GM12864 (cell line): ENCODE results near the gene MYO1C.
"Not testable (repeated sequence)": the region's sequence is repeated elsewhere in the genome, so short reads cannot be mapped to it uniquely, and the experiment has no call there.

ENCODE experiments used
- DNase-seq: peaks from one replicate; pipeline ENCODE4 v3.0.0-alpha.2; 2011; ENCODE audit warnings: low read depth
- H3K4me3 ChIP-seq: 2 replicates; pipeline ENCODE4 v1.5.1; 2011; ENCODE audit warnings: mild to moderate bottlenecking, low read depth, low read length, control low read depth
- CTCF ChIP-seq: IDR thresholded peaks from 2 replicates; pipeline ENCODE4 v1.5.1; 2011; ENCODE audit warnings: low read depth, mild to moderate bottlenecking, moderate library complexity, low read length, control low read depth, inconsistent platforms; ENCODE audit errors: missing control alignments

The MYO1C gene

GRCh38 chr17:1515640-1516387 lies 23.3 kb upstream of the MYO1C start:
- DNase-seq, result peak; percentile 78
- peak; percentile 59 for TF ChIP-seq CTCF

GRCh38 chr17:1512351-1512750 lies 19.9 kb upstream of the MYO1C start:
- no peak for DNase-seq
- no peak for TF ChIP-seq CTCF
- no peak overlapping the region for H3K4me3 ChIP-seq

More at GRCh38 chr17:1515640-1516387, 23.3 kb upstream of the MYO1C start:
- peak overlapping the region; percentile 92 for H3K4me3 ChIP-seq

GRCh38 chr17:1511756-1512321 lies 19.4 kb upstream of the MYO1C start:
- no peak for TF ChIP-seq CTCF
- H3K4me3 ChIP-seq, result no peak overlapping the region
- no peak for DNase-seq

DNA sequence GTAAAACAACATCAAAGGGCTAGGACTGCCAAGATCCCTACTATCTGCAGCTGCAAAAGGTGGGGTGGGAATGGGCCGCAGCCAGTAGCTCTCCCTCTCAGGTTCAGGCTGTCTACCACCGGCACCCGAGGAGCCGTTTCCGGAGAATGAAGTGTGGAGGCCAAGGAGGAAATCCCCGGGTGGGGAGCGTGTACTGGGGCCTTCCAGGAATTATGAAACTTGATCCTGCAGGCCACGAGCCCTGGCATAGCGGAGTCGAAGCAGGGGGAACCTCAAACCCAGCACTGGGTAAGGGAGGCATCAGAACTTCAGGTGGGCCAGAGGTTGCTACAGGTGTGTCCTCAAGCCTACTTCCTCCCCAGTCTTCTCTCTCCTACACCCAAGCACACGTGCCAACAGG lies 18.8 kb upstream of the MYO1C start:
- no peak overlapping the region for H3K4me3 ChIP-seq
- DNase-seq, result no peak
- TF ChIP-seq CTCF, result no peak

DNA sequence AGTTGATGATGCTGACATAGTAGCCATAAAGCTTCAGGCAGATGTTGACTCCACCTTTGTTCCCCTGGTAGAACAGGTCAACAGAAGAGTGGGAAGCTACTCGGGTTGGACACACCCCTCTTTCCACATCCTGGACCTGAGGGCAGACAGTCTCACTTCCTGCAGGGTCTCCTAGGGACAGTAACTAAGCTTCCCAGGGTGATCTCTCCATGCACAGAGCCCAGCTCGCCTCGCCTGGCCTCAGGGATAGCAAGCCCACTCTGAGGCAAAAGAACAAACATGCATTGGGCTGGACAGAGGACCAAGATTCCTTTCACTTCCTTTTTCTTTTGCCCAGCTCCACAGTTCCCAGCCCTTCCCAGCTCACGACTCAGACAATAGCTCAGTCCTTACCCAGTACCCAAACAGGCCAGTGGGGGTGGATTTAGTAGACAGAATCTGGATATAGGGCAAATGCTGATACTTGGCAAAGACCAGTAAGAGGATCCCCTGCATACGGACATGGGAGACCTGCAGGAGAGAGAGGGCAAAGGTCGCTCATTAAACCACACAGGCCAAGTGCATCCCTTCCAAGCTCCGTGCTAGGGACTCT lies 16.9 kb upstream of the MYO1C start:
- no peak for DNase-seq
- H3K4me3 ChIP-seq, result no peak overlapping the region
- no peak for TF ChIP-seq CTCF

DNA sequence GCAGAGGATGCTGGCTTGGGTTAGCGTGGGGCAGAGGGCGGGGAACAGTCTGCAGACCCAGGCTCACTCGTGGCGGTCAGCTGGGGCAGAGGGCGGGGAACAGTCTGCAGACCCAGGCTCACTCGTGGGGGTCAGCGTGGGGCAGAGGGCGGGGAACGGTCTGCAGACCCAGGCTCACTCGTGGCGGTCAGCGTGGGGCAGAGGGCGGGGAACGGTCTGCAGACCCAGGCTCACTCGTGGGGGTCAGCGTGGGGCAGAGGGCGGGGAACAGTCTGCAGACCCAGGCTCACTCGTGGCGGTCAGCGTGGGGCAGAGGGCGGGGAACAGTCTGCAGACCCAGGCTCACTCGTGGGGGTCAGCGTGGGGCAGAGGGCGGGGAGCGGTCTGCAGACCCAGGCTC lies 16.2 kb upstream of the MYO1C start:
- not testable (repeated sequence) for H3K4me3 ChIP-seq, DNase-seq

- H3K4me3 ChIP-seq, result no peak overlapping the region
- DNase-seq, result no peak
- TF ChIP-seq CTCF, result no peak
Measured at GRCh38 chr17:1506649-1507267, 14.3 kb upstream of the MYO1C start.
